ENCODE data around the gene KIF15. TPM values are rescaled to one million over a fixed set of nuclear protein-coding genes. Genes with fewer than 3 reads are reported as not detected.

Gene KIF15
- total RNA-seq, 4 donors from 2014 or later, result 0.13 to 2.4 (median 0.51) TPM

GRCh38 chr3:44899683-44900367 is 138.2 kb downstream of the KIF15 start:
- 33 to 48% methylated on average over 3 to 12 of the region's 13 CpGs for WGBS, 2 donors (ENCODE audit: low coverage in 1 of 2)

GRCh38 chr3:44902628-44903027 is 141.0 kb downstream of the KIF15 start:
- Histone ChIP-seq H3K27ac (no peak overlapping the region), H3K4me1 (no peaks in the 10 kb centered on the region), H3K4me3 (no peak overlapping the region), H3K27me3 (peaks cover 48% of the 10 kb centered on the region), H3K36me3 (no peaks in the 10 kb centered on the region), H3K9me3 (no peaks in the 10 kb centered on the region)
- no peak for ATAC-seq
- 26 to 31% methylated on average over 4 of the region's 4 CpGs for WGBS, 2 donors (ENCODE audit: low coverage in 1 of 2)
- TF ChIP-seq POLR2A (IDR thresholded peaks at IDR 0.05) (no peak), POLR2AphosphoS5 (IDR thresholded peaks at IDR 0.05) (no peak), EP300 (IDR thresholded peaks at IDR 0.05) (no peak), CTCF (IDR thresholded peaks at IDR 0.05) (no peak)

More at GRCh38 chr3:44899683-44900367, 138.2 kb downstream of the KIF15 start:
- H3K4me1 ChIP-seq, result no peaks in the 10 kb centered on the region
- H3K9me3 ChIP-seq, result no peaks in the 10 kb centered on the region
- H3K27ac ChIP-seq, result no peak overlapping the region
- TF ChIP-seq POLR2AphosphoS5 (IDR thresholded peaks at IDR 0.05), result no peak
- H3K27me3 ChIP-seq, result peaks cover 46% of the 10 kb centered on the region
- H3K36me3 ChIP-seq, result no peaks in the 10 kb centered on the region
- no peak for ATAC-seq
- H3K4me3 ChIP-seq, result no peak overlapping the region

Other genes with a start within 250 kb of the KIF15 start
- gene ZKSCAN7, start 206.6 kb upstream of the KIF15 start, total RNA-seq, result 1 to 10 TPM; 3.5 to 6.1 (median 5.0) TPM
- gene ZNF660, start 176.8 kb upstream of the KIF15 start, total RNA-seq, result 1 to 10 TPM in 3 of 4 donors, under 1 TPM in 1; 0.82 to 5.0 (median 3.5) TPM
- 10 to 100 TPM; 17.5 to 37.8 (median 22.9) TPM for gene ZNF197, start 136.8 kb upstream of the KIF15 start, total RNA-seq
- 10 to 100 TPM in 3 of 4 donors, 1 to 10 TPM in 1; 9.1 to 27.6 (median 13.1) TPM for gene ZNF35, start 113.1 kb upstream of the KIF15 start, total RNA-seq
- gene ZNF502, start 49.1 kb upstream of the KIF15 start, total RNA-seq, result 1 to 10 TPM; 5.0 to 10.0 (median 5.5) TPM
- gene ZNF501, start 32.2 kb upstream of the KIF15 start, total RNA-seq, result 10 to 100 TPM in 1 of 4 donors, 1 to 10 TPM in 3; 7.0 to 16.3 (median 9.0) TPM
- 10 to 100 TPM; 27.7 to 41.5 (median 36.5) TPM for gene KIAA1143, start 175 bp upstream of the KIF15 start, total RNA-seq
- gene TMEM42, start 100.1 kb downstream of the KIF15 start, total RNA-seq, result 10 to 100 TPM in 2 of 4 donors, 1 to 10 TPM in 2; 7.0 to 14.9 (median 9.0) TPM
- not detected for gene TGM4, start 112.8 kb downstream of the KIF15 start, total RNA-seq
- gene ZDHHC3, start 214.4 kb downstream of the KIF15 start, total RNA-seq, result 10 to 100 TPM; 66.6 to 91.2 (median 78.5) TPM
- 10 to 100 TPM; 40.6 to 52.8 (median 46.0) TPM for gene EXOSC7, start 214.4 kb downstream of the KIF15 start, total RNA-seq